ENCODE data around the gene LDLRAD4.

DNA sequence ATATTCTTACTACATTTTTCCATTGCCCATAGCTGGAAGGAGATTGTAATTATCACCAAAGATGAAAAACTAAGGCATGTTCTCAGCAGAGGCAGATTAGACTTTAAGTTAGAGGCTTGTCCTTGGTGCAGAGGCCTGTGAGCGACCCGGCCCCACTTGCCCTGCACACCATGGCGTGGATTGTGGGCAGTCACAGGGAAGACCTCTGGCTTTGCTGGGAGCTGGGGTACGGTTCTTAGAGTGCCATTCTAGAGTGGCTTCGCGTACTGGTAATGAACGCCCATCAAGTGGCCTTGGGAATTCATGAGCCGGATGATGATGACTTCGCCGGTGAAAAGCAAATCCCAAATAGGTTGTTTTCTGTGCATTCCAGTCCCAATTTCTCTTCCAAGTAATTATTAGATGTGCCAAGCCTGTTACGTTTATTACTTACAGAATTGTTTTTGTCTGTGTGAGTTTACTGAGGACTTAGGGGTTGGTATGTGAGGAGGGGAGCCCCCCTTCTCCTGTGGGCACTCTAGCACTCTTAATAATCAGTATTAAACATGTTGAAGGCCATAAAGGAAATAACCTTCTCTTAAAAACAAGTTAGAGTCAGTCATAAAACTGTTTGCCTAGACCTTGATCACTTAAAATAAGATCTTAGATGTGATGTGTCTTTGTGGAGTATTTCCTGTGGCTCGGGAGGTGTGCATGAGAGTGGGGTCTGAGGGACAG, 90.6 kb downstream of the LDLRAD4 start:
- TF ChIP-seq CTCF (conservative IDR thresholded peaks at IDR 0.05) (no peak), ZFX (IDR thresholded peaks at IDR 0.05) (no peak)
